Effector memory CD4-positive, alpha-beta T cell (primary cell): ENCODE results near the gene MGAT5.

Source experiments
- DNase-seq, 3 donors: peaks; one replicate each; pipeline ENCODE4 v3.0.0-alpha.2; 2020
- H3K27ac ChIP-seq: 2 replicates; pipeline ENCODE4 v1.7.0; 2013; ENCODE audit warnings: mild to moderate bottlenecking, low read length, moderate library complexity; ENCODE audit not compliant: insufficient read depth, poor library complexity, severe bottlenecking
- H3K27me3 ChIP-seq: replicated peaks from 2 replicates; pipeline ENCODE4 v1.7.0; 2013; ENCODE audit warnings: mild to moderate bottlenecking, low read length; ENCODE audit not compliant: insufficient read depth, control insufficient read depth, poor library complexity, severe bottlenecking
- H3K36me3 ChIP-seq: 2 replicates; pipeline ENCODE4 v1.7.0; 2013; ENCODE audit warnings: mild to moderate bottlenecking, low read length, moderate library complexity; ENCODE audit not compliant: control insufficient read depth, insufficient read depth
- H3K4me1 ChIP-seq: 2 replicates; pipeline ENCODE4 v1.7.0; 2013; ENCODE audit warnings: low read length, mild to moderate bottlenecking; ENCODE audit not compliant: control insufficient read depth, insufficient read depth, poor library complexity, severe bottlenecking
- H3K4me3 ChIP-seq: 2 replicates; pipeline ENCODE4 v1.7.0; 2013; ENCODE audit warnings: low read length, low read depth, mild to moderate bottlenecking; ENCODE audit not compliant: insufficient read depth, poor library complexity, severe bottlenecking
- H3K9me3 ChIP-seq: 2 replicates; pipeline ENCODE4 v1.7.0; 2013; ENCODE audit warnings: mild to moderate bottlenecking, low read length, moderate library complexity; ENCODE audit not compliant: control insufficient read depth

Gene MGAT5

DNA sequence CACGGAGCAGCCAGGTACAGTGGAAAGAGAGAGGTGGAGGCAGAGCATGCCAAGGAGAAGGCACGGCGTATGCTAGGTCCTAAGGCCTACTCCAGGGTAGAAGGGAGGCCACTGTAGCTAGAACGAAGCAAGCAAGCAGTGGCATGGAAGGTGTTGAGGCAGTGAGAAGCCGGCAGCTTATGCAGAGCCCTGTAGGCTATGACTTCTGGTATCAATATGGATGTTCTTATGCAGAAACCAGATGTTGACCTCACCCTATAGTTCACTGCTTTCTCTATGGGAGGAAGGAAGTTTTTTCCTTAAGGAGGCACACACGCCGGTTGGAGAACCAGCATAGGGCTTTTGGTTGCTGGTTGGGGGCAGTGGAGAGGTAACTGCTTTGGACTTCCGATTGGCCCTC lies 6.1 kb downstream of the MGAT5 start:
- Histone ChIP-seq H3K27ac (no peak overlapping the region), H3K9me3 (no peaks in the 10 kb centered on the region), H3K27me3 (no peaks in the 10 kb centered on the region), H3K36me3 (peaks cover under 1% of the 10 kb centered on the region), H3K4me3 (no peak overlapping the region), H3K4me1 (peaks cover 59% of the 10 kb centered on the region)
- no peak for DNase-seq

DNA sequence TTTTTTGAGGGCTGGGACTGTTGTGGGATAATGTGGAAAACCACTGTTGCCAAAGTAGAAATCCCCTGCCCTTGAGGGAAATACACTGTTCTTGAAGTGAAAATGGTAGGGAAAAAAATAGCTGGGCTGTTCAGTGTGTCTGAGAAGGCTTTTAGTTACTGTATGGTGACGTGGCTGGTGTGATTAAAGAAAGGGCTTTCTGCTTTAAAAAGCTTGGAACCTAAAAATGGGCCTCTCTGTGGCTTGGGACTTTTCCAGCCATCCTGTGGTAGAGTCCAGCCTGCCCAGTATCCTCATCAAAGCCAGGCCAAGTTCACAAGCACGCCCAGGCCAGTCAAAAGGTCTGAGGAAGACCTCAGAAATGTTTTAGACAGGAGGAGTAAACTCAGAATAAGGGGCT lies 6.8 kb downstream of the MGAT5 start:
- H3K27ac ChIP-seq = no peak overlapping the region
- peaks cover 59% of the 10 kb centered on the region for H3K4me1 ChIP-seq

DNA sequence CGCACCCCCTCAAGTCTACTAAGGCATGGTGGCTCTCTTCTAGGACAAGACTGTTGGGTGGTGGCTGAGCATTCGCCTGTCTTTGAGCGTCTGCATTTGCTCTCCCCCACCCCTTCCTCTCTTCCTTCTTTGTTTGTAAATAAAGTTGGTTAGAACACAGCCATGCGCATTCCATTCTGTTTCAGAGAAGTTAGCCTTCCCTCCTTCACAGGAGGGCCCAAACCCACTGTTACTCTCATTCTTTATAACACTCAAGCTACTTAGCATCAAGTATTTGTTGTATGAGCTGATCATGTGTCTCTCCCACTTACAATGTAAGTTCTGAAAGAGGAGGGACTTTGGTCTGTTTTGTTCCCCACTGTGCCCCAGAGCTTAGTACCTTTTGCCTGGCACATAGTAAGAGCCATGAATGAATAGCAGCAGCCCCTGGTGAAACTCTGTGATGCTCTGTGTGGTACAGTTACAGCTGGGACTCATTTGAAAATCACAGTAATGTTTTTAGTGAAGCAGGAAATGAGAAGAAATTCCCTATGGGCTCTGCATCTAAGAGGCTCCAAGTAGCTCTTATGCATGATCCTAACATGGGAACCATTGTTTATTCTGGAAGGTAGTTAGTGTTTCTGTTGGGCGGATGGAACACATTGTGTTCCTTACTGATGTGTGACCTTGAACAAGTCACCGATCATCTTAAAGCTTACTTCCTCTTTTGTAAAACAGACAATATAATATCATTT lies 7.7 kb downstream of the MGAT5 start:
- Histone ChIP-seq H3K4me1 (peaks cover 58% of the 10 kb centered on the region), H3K27me3 (no peaks in the 10 kb centered on the region), H3K27ac (no peak overlapping the region), H3K4me3 (no peak overlapping the region), H3K36me3 (no peaks in the 10 kb centered on the region), H3K9me3 (no peaks in the 10 kb centered on the region)
- no peak for DNase-seq

More for the DNA sequence above, 6.8 kb downstream of the MGAT5 start:
- H3K36me3 ChIP-seq = no peaks in the 10 kb centered on the region
- H3K27me3 ChIP-seq = no peaks in the 10 kb centered on the region
- DNase-seq = no peak
- H3K4me3 ChIP-seq = no peak overlapping the region
- no peaks in the 10 kb centered on the region for H3K9me3 ChIP-seq

- no peaks in the 10 kb centered on the region for H3K27me3 ChIP-seq
- DNase-seq = no peak
- H3K36me3 ChIP-seq = no peaks in the 10 kb centered on the region
- no peak overlapping the region for H3K4me3 ChIP-seq
- H3K9me3 ChIP-seq = no peaks in the 10 kb centered on the region
- no peak overlapping the region for H3K27ac ChIP-seq
- peaks cover 47% of the 10 kb centered on the region for H3K4me1 ChIP-seq
Measured at GRCh38 chr2:134262684-134263083, 8.8 kb downstream of the MGAT5 start.

GRCh38 chr2:134268265-134268664 lies 14.4 kb downstream of the MGAT5 start:
- Histone ChIP-seq H3K27ac (no peak overlapping the region), H3K4me3 (no peak overlapping the region), H3K9me3 (no peaks in the 10 kb centered on the region), H3K27me3 (no peaks in the 10 kb centered on the region), H3K4me1 (peaks cover under 1% of the 10 kb centered on the region), H3K36me3 (peaks cover 15% of the 10 kb centered on the region)
- DNase-seq = no peak

- no peak overlapping the region for H3K27ac ChIP-seq
- peaks cover 15% of the 10 kb centered on the region for H3K36me3 ChIP-seq
- no peaks in the 10 kb centered on the region for H3K9me3 ChIP-seq
- no peak for DNase-seq
- no peaks in the 10 kb centered on the region for H3K27me3 ChIP-seq
- H3K4me3 ChIP-seq = no peak overlapping the region
- H3K4me1 ChIP-seq = no peaks in the 10 kb centered on the region
Measured at GRCh38 chr2:134269230-134269629, 15.4 kb downstream of the MGAT5 start.

- Histone ChIP-seq H3K4me3 (no peak overlapping the region), H3K27me3 (no peaks in the 10 kb centered on the region)
- no peak for DNase-seq
Measured at GRCh38 chr2:134269972-134270735, 16.3 kb downstream of the MGAT5 start.

DNA sequence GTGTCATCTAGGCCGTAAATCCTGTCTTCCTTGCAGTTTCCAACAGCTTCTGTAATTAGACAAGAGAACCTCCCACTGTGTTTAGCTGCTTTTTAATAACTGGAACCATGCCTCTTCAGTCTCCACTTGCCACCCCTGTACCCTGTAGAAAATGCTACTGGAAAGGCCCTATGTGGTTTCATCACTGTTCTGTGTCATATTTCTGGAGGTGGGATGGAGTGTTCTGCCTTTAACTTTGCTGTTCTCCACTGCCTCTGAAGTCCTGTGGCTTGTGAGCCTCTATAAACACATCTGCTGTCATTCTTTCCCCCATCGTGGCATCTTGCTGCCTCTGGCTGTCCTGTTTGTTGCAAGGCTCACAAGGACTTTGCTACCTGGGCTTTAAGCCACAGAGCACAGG lies 17.9 kb downstream of the MGAT5 start:
- H3K27ac ChIP-seq = no peak overlapping the region
- H3K4me1 ChIP-seq = peaks cover 6% of the 10 kb centered on the region
- H3K9me3 ChIP-seq = no peaks in the 10 kb centered on the region
- peaks cover 15% of the 10 kb centered on the region for H3K36me3 ChIP-seq
- H3K27me3 ChIP-seq = no peaks in the 10 kb centered on the region
- H3K4me3 ChIP-seq = no peak overlapping the region
- no peak for DNase-seq

More at GRCh38 chr2:134269972-134270735, 16.3 kb downstream of the MGAT5 start:
- no peaks in the 10 kb centered on the region for H3K9me3 ChIP-seq
- H3K4me1 ChIP-seq = peaks cover 6% of the 10 kb centered on the region
- no peak overlapping the region for H3K27ac ChIP-seq
- peaks cover 15% of the 10 kb centered on the region for H3K36me3 ChIP-seq

DNA sequence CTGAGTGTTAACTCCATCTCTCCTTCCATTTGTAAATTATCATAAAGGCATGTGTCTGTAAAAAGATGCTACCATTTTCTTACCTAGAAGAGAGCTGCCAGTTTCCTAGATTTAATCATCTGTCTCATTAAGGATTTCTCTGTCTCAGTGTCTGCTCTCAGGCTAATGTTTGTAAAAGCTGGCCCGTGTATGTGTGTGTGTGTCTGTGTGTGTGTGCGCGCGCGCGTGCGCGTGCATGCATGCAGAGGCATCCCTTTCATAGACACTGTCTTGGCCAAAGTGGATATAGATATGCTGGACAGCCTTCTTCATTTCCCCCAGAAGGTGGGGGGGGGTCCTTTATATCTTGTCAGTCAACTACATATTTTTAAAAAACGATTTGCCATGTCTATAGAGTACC lies 18.9 kb downstream of the MGAT5 start:
- Histone ChIP-seq H3K4me3 (no peak overlapping the region), H3K27ac (no peak overlapping the region)

GRCh38 chr2:134273256-134273983 lies 19.5 kb downstream of the MGAT5 start:
- H3K27ac ChIP-seq = no peak overlapping the region
- H3K4me1 ChIP-seq = peaks cover 6% of the 10 kb centered on the region
- no peaks in the 10 kb centered on the region for H3K27me3 ChIP-seq
- H3K36me3 ChIP-seq = peaks cover 15% of the 10 kb centered on the region
- H3K9me3 ChIP-seq = no peaks in the 10 kb centered on the region
- no peak overlapping the region for H3K4me3 ChIP-seq
- no peak for DNase-seq

More for the DNA sequence above, 18.9 kb downstream of the MGAT5 start:
- no peaks in the 10 kb centered on the region for H3K9me3 ChIP-seq
- H3K27me3 ChIP-seq = no peaks in the 10 kb centered on the region
- DNase-seq = no peak
- peaks cover 15% of the 10 kb centered on the region for H3K36me3 ChIP-seq
- peaks cover 6% of the 10 kb centered on the region for H3K4me1 ChIP-seq
